ENCODE results near the gene FOXP1.

The FOXP1 gene

GRCh38 chr3:71586810-71587242 is 3.3 kb upstream of the FOXP1 start:
- DNase-seq (ENCODE audit: low read depth), result no peak

- DNase-seq (ENCODE audit: low read depth), result no peak
Observed at GRCh38 chr3:71585887-71586809, 2.6 kb upstream of the FOXP1 start.

GRCh38 chr3:71585131-71585530 is 1.6 kb upstream of the FOXP1 start:
- no peak for DNase-seq (ENCODE audit: low read depth)

- DNase-seq (ENCODE audit: low read depth), result no peak
Observed at GRCh38 chr3:71584394-71585011, 975 bp upstream of the FOXP1 start.

- no peak for DNase-seq (ENCODE audit: low read depth)
Observed at GRCh38 chr3:71582612-71583565, 639 bp downstream of the FOXP1 start.

- no peak for DNase-seq (ENCODE audit: low read depth)
Observed at GRCh38 chr3:71582036-71582611, 1.4 kb downstream of the FOXP1 start.

- no peak for DNase-seq (ENCODE audit: low read depth)
Observed at GRCh38 chr3:71581457-71582035, 2.0 kb downstream of the FOXP1 start.

- DNase-seq (ENCODE audit: low read depth), result no peak
Observed at GRCh38 chr3:71580636-71581456, 2.7 kb downstream of the FOXP1 start.

GRCh38 chr3:71579935-71580406 is 3.6 kb downstream of the FOXP1 start:
- no peak for DNase-seq (ENCODE audit: low read depth)

GRCh38 chr3:71579326-71579934 is 4.1 kb downstream of the FOXP1 start:
- DNase-seq (ENCODE audit: low read depth), result no peak

GRCh38 chr3:71578054-71578751 is 5.3 kb downstream of the FOXP1 start:
- no peak for DNase-seq (ENCODE audit: low read depth)

GRCh38 chr3:71577011-71577410 is 6.5 kb downstream of the FOXP1 start:
- DNase-seq (ENCODE audit: low read depth), result no peak

GRCh38 chr3:71575433-71575832 is 8.1 kb downstream of the FOXP1 start:
- no peak for DNase-seq (ENCODE audit: low read depth)

- no peak for DNase-seq (ENCODE audit: low read depth)
Observed at GRCh38 chr3:71573181-71573580, 10.3 kb downstream of the FOXP1 start.

GRCh38 chr3:71570546-71570945 is 13.0 kb downstream of the FOXP1 start:
- DNase-seq (ENCODE audit: low read depth), result no peak

GRCh38 chr3:71568207-71568606 is 15.3 kb downstream of the FOXP1 start:
- no peak for DNase-seq (ENCODE audit: low read depth)

GRCh38 chr3:71566776-71567175 is 16.8 kb downstream of the FOXP1 start:
- DNase-seq (ENCODE audit: low read depth), result no peak

- no peak for DNase-seq (ENCODE audit: low read depth)
Observed at GRCh38 chr3:71565976-71566375, 17.6 kb downstream of the FOXP1 start.

GRCh38 chr3:71565316-71565715 is 18.2 kb downstream of the FOXP1 start:
- no peak for DNase-seq (ENCODE audit: low read depth)

Measured in non-pigmented ciliary epithelial cell (primary cell).